Lower lobe of right lung (tissue), 2 donors: ENCODE results near the gene BHLHE40. TPM values are rescaled to one million over a fixed set of nuclear protein-coding genes. Genes with fewer than 3 reads are reported as not detected.

Source experiments
- ATAC-seq, 2 donors: fragments of 200-7000 bp; cut with Tn5 transposase; one replicate each; pipeline ENCODE4 v1.9.1; 2020 to 2022; ENCODE audit warnings: mild to moderate bottlenecking in 2 of 2, moderate library complexity in 2 of 2
- DNase-seq: peaks from one replicate; pipeline ENCODE4 v3.0.0-alpha.2; 2020
- H3K27ac ChIP-seq: fragments of 200-600 bp; one replicate; pipeline ENCODE4 v1.8.0; 2022
- H3K27me3 ChIP-seq: fragments of 200-600 bp; one replicate; pipeline ENCODE4 v1.8.0; 2022; ENCODE audit warnings: low read depth
- H3K36me3 ChIP-seq: fragments of 200-600 bp; one replicate; pipeline ENCODE4 v1.8.0; 2022; ENCODE audit warnings: mild to moderate bottlenecking
- H3K4me1 ChIP-seq: fragments of 200-600 bp; one replicate; pipeline ENCODE4 v1.8.0; 2022
- H3K4me3 ChIP-seq: fragments of 200-600 bp; one replicate; pipeline ENCODE4 v1.8.0; 2022; ENCODE audit warnings: mild to moderate bottlenecking
- H3K9me3 ChIP-seq: fragments of 200-600 bp; one replicate; pipeline ENCODE4 v1.8.0; 2022
- CTCF ChIP-seq: fragments of 200-600 bp; IDR thresholded peaks from one replicate; pipeline ENCODE4 v1.8.0; 2022; ENCODE audit warnings: antibody characterized with exemption, mild to moderate bottlenecking
- intact Hi-C: fragments of 100-400 bp; cut with DNase I; formaldehyde crosslinking; loops from one replicate; pipeline ENCODE4 v1.11.0; 2022
- total RNA-seq: library from RNA; stranded (reverse); fragmentation: NEBNext Ultra II Directional; extraction: Animal tissue kit (Norgen Biotek cat#: 25700); gene quantifications from one replicate; pipeline ENCODE4 v1.2.1, GENCODE V29; 2021
- donor health status: DM: no; HTN: yes; CAD: no; lungs with severe emphysema.

BHLHE40 gene
- total RNA-seq, 1 donor from 2014 or later: 84.8 TPM

- TF ChIP-seq CTCF: no peak
- DNase-seq: no peak
- peaks cover 17% of the 10 kb centered on the region for H3K4me1 ChIP-seq
- intact Hi-C loops: no loop called here
- H3K27me3 ChIP-seq: no peaks in the 10 kb centered on the region
- H3K9me3 ChIP-seq: no peaks in the 10 kb centered on the region
- H3K36me3 ChIP-seq: no peaks in the 10 kb centered on the region
- no peak overlapping the region for H3K4me3 ChIP-seq
- no peak for ATAC-seq
- no peak overlapping the region for H3K27ac ChIP-seq
Measured at GRCh38 chr3:4972652-4973643, 6.3 kb upstream of the BHLHE40 start.

GRCh38 chr3:4974154-4974553 is 5.1 kb upstream of the BHLHE40 start:
- no peak for DNase-seq
- H3K4me1 ChIP-seq: peaks cover 17% of the 10 kb centered on the region
- intact Hi-C loops: no loop called here
- no peaks in the 10 kb centered on the region for H3K9me3 ChIP-seq
- TF ChIP-seq CTCF: no peak
- no peaks in the 10 kb centered on the region for H3K27me3 ChIP-seq
- no peak for ATAC-seq
- H3K27ac ChIP-seq: no peak overlapping the region
- no peaks in the 10 kb centered on the region for H3K36me3 ChIP-seq
- H3K4me3 ChIP-seq: no peak overlapping the region

GRCh38 chr3:4976109-4976508 is 3.1 kb upstream of the BHLHE40 start:
- H3K27ac ChIP-seq: peak overlapping the region; percentile 99
- H3K4me1 ChIP-seq: peaks cover 17% of the 10 kb centered on the region
- intact Hi-C loops: no loop called here
- DNase-seq (peak; percentile 79), ATAC-seq (no peak)
- TF ChIP-seq CTCF: peak; percentile 64
- no peak overlapping the region for H3K4me3 ChIP-seq
- H3K27me3 ChIP-seq: no peaks in the 10 kb centered on the region
- H3K9me3 ChIP-seq: no peaks in the 10 kb centered on the region
- no peaks in the 10 kb centered on the region for H3K36me3 ChIP-seq

GRCh38 chr3:4977001-4977852 is 2.0 kb upstream of the BHLHE40 start:
- H3K36me3 ChIP-seq: peaks cover under 1% of the 10 kb centered on the region
- no peak for TF ChIP-seq CTCF
- peak overlapping the region; percentile 94 for H3K4me3 ChIP-seq
- peaks cover 28% of the 10 kb centered on the region for H3K4me1 ChIP-seq
- ATAC-seq (peak; percentile 28 to 34), DNase-seq (peak; percentile 87)
- H3K27ac ChIP-seq: peak overlapping the region; percentile 99
- no peaks in the 10 kb centered on the region for H3K9me3 ChIP-seq
- intact Hi-C loops: no loop called here
- H3K27me3 ChIP-seq: no peaks in the 10 kb centered on the region

- Histone ChIP-seq H3K9me3 (no peaks in the 10 kb centered on the region), H3K27ac (peak overlapping the region; percentile 99), H3K4me3 (peak overlapping the region; percentile 94), H3K27me3 (no peaks in the 10 kb centered on the region), H3K36me3 (peaks cover 6% of the 10 kb centered on the region), H3K4me1 (peaks cover 34% of the 10 kb centered on the region)
- no peak for ATAC-seq
- intact Hi-C loops: no loop called here
- no peak for TF ChIP-seq CTCF
- no peak for DNase-seq
Measured at GRCh38 chr3:4977853-4978203, 1.4 kb upstream of the BHLHE40 start.
